Measurements from ENCODE around the gene GGT6. TPM values are rescaled to one million over a fixed set of nuclear protein-coding genes. Genes with fewer than 3 reads are reported as not detected.

Gene GGT6
- total and polyA plus RNA-seq, 2 of the 13 experiments (the other 11 are each of a cell fraction or from before 2014, with no cell fraction given) = 0.16 to 0.80 TPM

GRCh38 chr17:4527566-4528125, 32.7 kb downstream of the GGT6 start:
- BruUV-seq (replicated peaks) = no TSS peak
- CTCF ChIA-PET (ENCODE audit: low intra/inter-chr PET ratio, low total read pairs) = no interaction called here

More at GRCh38 chr17:4527566-4528125, 32.7 kb downstream of the GGT6 start:
- FAIRE-seq (no peak), DNase-seq (ENCODE audit: low spot score) (no peak), ATAC-seq (no peak)
- H3K36me3 ChIP-seq (replicated peaks in 1 of 2; ENCODE audit: control insufficient read depth in 1 of 2, insufficient read depth in 2 of 2, low read length in 2 of 2) = no peaks in the 10 kb centered on the region
- H2AFZ ChIP-seq (ENCODE audit: low read length) = no peak overlapping the region
- no peak overlapping the region for H3K4me2 ChIP-seq (ENCODE audit: low read depth, low read length)
- POLR2A ChIA-PET = interaction anchor here (1.3 kb wide), 1 partner anchor 10 kb away, joined by 3 read pairs; no protein-coding TSS in a partner anchor
- no peak overlapping the region for H3K9ac ChIP-seq (ENCODE audit: insufficient read depth, low read depth, low read length)
- no peak overlapping the region for H3K4me3 ChIP-seq (replicated peaks in 1 of 3; ENCODE audit: insufficient read depth in 1 of 3, low read depth in 2 of 3, low read length in 3 of 3)
- no peaks in the 10 kb centered on the region for H3K9me3 ChIP-seq (ENCODE audit: low read length)
- H3K27ac ChIP-seq (ENCODE audit: extremely low read length, insufficient read depth, low read length) = no peak overlapping the region
- intact Hi-C loops (cut with micrococcal nuclease; ENCODE audit: unreplicated experiment) = no loop called here
- H3K27me3 ChIP-seq (ENCODE audit: control insufficient read depth in 1 of 2, insufficient read depth in 2 of 2, low read length in 2 of 2) = peaks cover 6 to 58% of the 10 kb centered on the region in 2 experiments; a peak in 4 of 5 replicates
- in situ Hi-C loops (cut with HindIII; ENCODE audit: extremely low pct_ligation_motif_present, low pct_unique_long_range_greater_than_20kb) = no loop called here
- no peaks in the 10 kb centered on the region for H4K20me1 ChIP-seq (ENCODE audit: insufficient read depth, low read length)
- TF ChIP-seq ZNF644 (CRISPR knock-in tag; IDR thresholded peaks at IDR 0.05; ENCODE audit: low read depth) (no peak), ZNF576 (CRISPR knock-in tag; IDR thresholded peaks at IDR 0.05) (no peak), ZNF761 (CRISPR knock-in tag; conservative IDR thresholded peaks at IDR 0.05) (no peak), ZSCAN20 (CRISPR knock-in tag; IDR thresholded peaks at IDR 0.05; ENCODE audit: borderline replicate concordance) (no peak), ZNF574 (CRISPR knock-in tag; IDR thresholded peaks at IDR 0.05) (no peak)
- no peaks in the 10 kb centered on the region for H3K4me1 ChIP-seq (ENCODE audit: insufficient read depth, low read length)
- no peaks in the 10 kb centered on the region for H3K79me2 ChIP-seq (ENCODE audit: insufficient read depth, low read length)
- WGBS (ENCODE audit: low lambda C conversion rate) = 36% methylated on average over 12 of the region's 12 CpGs
